Right cardiac atrium (tissue), 5 donors: ENCODE measurements around the gene FBXL2. TPM values are rescaled to one million over a fixed set of nuclear protein-coding genes. Genes with fewer than 3 reads are reported as not detected.

Experiments
- ATAC-seq, 2 donors: fragments of 200-7000 bp; cut with Tn5 transposase; one replicate each; pipeline versions ENCODE4 v1.8.0 to v1.9.1; 2020; ENCODE audit warnings: moderate library complexity in 2 of 2, mild to moderate bottlenecking in 1 of 2
- DNase-seq, 3 donors: peaks; one replicate each; pipeline ENCODE4 v3.0.0-alpha.2; 2020
- H3K27ac ChIP-seq: one replicate; pipeline ENCODE4 v1.5.1; 2013; ENCODE audit warnings: mild to moderate bottlenecking, low read length, control low read depth, moderate library complexity
- H3K27me3 ChIP-seq: one replicate; pipeline ENCODE4 v1.6.1; 2013; ENCODE audit not compliant: control insufficient read depth, insufficient read depth
- H3K4me1 ChIP-seq: one replicate; pipeline ENCODE4 v1.6.1; 2013; ENCODE audit warnings: low read length; ENCODE audit not compliant: control insufficient read depth, insufficient read depth
- H3K4me3 ChIP-seq: one replicate; pipeline ENCODE4 v1.5.1; 2013; ENCODE audit warnings: low read length, control low read depth
- H3K9me3 ChIP-seq: one replicate; pipeline ENCODE4 v1.6.1; 2013; ENCODE audit warnings: low read length; ENCODE audit not compliant: control insufficient read depth
- WGBS: extraction: QIAGEN DNeasy Blood & Tissue Kit; methylation state at CpG from one replicate; pipeline ENCODE4 v1.1.7; 2013; 5-methylcytosine and 5-hydroxymethylcytosine counted together
- intact Hi-C, 4 donors: fragments of 100-400 bp; cut with DNase I; formaldehyde crosslinking; loops; one replicate each; pipeline versions ENCODE4 v1.11.0 to v1.14.0; 2022 to 2023
- long read RNA-seq, 4 donors: library from polyadenylated mRNA; unstranded; transcript quantifications; one replicate each; pipeline ENCODE4 v2.0.0, GENCODE V29; 2020 to 2021
- polyA plus RNA-seq: library from polyadenylated mRNA; stranded (reverse); fragments of 200-250 nt; gene quantifications from one replicate; pipeline ENCODE4 v1.2.3, GENCODE V29; 2013
- total RNA-seq, 4 donors: library from RNA; stranded (reverse); fragmentation: NEBNext Ultra II Directional; extraction: Animal tissue kit (Norgen Biotek cat#: 25700); gene quantifications; one replicate each; pipeline ENCODE4 v1.2.1, GENCODE V29; 2021
- donor health status: healthy with polysubstance abuse.
- donor health status: DM: no; HTN: yes; CAD: no.
- donor health status: DM: no; HTN: no; CAD: no.
- donor health status: DM: no; HTN: yes; CAD: no; lungs with severe emphysema.
- donor health status: DM: yes; HTN: yes; CAD: no.

The FBXL2 gene, protein sequence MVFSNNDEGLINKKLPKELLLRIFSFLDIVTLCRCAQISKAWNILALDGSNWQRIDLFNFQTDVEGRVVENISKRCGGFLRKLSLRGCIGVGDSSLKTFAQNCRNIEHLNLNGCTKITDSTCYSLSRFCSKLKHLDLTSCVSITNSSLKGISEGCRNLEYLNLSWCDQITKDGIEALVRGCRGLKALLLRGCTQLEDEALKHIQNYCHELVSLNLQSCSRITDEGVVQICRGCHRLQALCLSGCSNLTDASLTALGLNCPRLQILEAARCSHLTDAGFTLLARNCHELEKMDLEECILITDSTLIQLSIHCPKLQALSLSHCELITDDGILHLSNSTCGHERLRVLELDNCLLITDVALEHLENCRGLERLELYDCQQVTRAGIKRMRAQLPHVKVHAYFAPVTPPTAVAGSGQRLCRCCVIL
- total RNA-seq, result 1 to 10 TPM; 2.5 to 4.9 (median 3.9) TPM
- polyA plus RNA-seq, result 2.0 TPM
- long read RNA-seq, donor 1, transcript FBXL2-216 (15 exons, 3,847 nt), result major isoform, 7 of 14 reads
- long read RNA-seq, donor 1, partial matches to known transcripts, result 0 of 14 reads
- long read RNA-seq, donor 1, other reads (novel, unspliced or antisense), result 6 of 14 reads
- long read RNA-seq, donor 2, partial matches to known transcripts, result 0 of 2 reads
- long read RNA-seq, donor 2, other reads (novel, unspliced or antisense), result 1 of 2 reads
- long read RNA-seq, donor 3, transcript FBXL2-216 (15 exons, 3,847 nt), result major isoform, 7 of 12 reads
- long read RNA-seq, donor 3, partial matches to known transcripts, result 0 of 12 reads
- long read RNA-seq, donor 3, other reads (novel, unspliced or antisense), result 4 of 12 reads
- long read RNA-seq, donor 4, partial matches to known transcripts, result 0 of 3 reads
- long read RNA-seq, donor 4, other reads (novel, unspliced or antisense), result 2 of 3 reads

GRCh38 chr3:33277193-33277882, at the start of gene FBXL2:
Gene FBXL2, plus strand, starts transcription at chr3:33277442. Its CDS starts 71 bp downstream, at chr3:33277513.
- no peaks in the 10 kb centered on the region for H3K27me3 ChIP-seq
- no peak within 1 kb of the TSS for H3K27ac ChIP-seq
- peak; percentile 78 to 90 (median 89) for DNase-seq
- no peaks in the 10 kb centered on the region for H3K9me3 ChIP-seq
- intact Hi-C loops, result no loop called here
- peak within 1 kb of the TSS; percentile 85 for H3K4me3 ChIP-seq
- WGBS, result under 1% methylated on average over 63 of the region's 63 CpGs
- ATAC-seq, result peak; percentile 98
- no peaks in the 10 kb centered on the region for H3K4me1 ChIP-seq

DNA sequence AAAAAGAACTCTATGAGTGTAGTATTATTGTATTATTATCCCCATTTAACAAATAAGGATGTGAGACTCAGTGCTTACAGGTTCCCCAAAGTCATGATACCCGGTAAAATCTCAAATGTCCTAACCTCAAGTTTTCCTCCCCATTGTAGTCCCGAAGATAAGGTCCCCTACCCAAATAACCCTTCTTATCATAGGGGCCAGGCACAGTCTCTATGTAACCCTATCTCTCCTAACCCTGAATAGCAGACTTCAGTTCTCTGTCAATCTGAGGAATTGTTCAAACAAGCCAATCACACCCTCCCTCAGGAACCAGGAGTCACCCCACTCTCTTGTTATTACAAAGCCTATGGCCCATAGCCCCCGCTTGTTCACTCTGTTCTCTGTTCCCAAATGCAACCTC, 48.2 kb upstream of the FBXL2 start:
- 67% methylated on average over 3 of the region's 3 CpGs for WGBS
- no peak for DNase-seq

GRCh38 chr3:33229947-33230346, 47.3 kb upstream of the FBXL2 start:
- intact Hi-C loops, result loop anchor here in 1 of 4 donors (10.0 kb wide), 1 partner anchor 95 kb away; no protein-coding TSS in a partner anchor
- Histone ChIP-seq H3K27me3 (no peaks in the 10 kb centered on the region), H3K9me3 (no peaks in the 10 kb centered on the region), H3K4me1 (no peaks in the 10 kb centered on the region), H3K4me3 (no peak overlapping the region), H3K27ac (no peak overlapping the region)
- no peak for DNase-seq
- WGBS, result 61% methylated on average over 5 of the region's 5 CpGs
- no peak for ATAC-seq

More for the DNA sequence above, 48.2 kb upstream of the FBXL2 start:
- H3K27ac ChIP-seq, result no peak overlapping the region
- ATAC-seq, result no peak
- no peaks in the 10 kb centered on the region for H3K9me3 ChIP-seq
- intact Hi-C loops, result loop anchor here in 1 of 4 donors (10.0 kb wide), 1 partner anchor 94 kb away; no protein-coding TSS in a partner anchor
- no peak overlapping the region for H3K4me3 ChIP-seq
- H3K4me1 ChIP-seq, result no peaks in the 10 kb centered on the region
- H3K27me3 ChIP-seq, result no peaks in the 10 kb centered on the region

GRCh38 chr3:33231756-33232465, 45.3 kb upstream of the FBXL2 start:
- H3K4me3 ChIP-seq, result no peak overlapping the region
- ATAC-seq (no peak), DNase-seq (no peak)
- H3K9me3 ChIP-seq, result no peaks in the 10 kb centered on the region
- intact Hi-C loops, result no loop called here
- WGBS, result 50% methylated on average over 5 of the region's 5 CpGs
- H3K4me1 ChIP-seq, result no peaks in the 10 kb centered on the region
- no peak overlapping the region for H3K27ac ChIP-seq
- no peaks in the 10 kb centered on the region for H3K27me3 ChIP-seq

DNA sequence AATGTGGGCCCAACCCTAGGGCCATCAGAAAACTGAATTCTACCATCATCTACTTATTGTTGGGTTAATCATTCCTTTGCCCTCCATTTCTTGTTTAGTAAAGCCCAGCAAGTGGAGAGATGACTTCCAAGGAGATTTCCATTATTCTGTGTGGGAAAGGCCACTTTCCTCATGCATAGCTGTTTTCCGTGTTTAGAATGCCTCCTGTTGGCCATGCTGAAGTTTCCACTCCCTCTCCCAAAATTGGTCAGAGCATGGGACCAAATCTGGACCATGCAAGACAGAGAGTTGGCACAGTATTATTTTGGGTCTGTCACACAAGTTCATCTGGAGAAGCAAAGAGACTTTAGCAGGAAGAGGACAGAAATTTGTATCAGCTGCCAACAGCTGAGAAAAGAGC, 43.4 kb upstream of the FBXL2 start:
- DNase-seq, result no peak
- Histone ChIP-seq H3K27me3 (no peaks in the 10 kb centered on the region), H3K4me1 (no peaks in the 10 kb centered on the region), H3K4me3 (no peak overlapping the region), H3K9me3 (no peaks in the 10 kb centered on the region), H3K27ac (no peak overlapping the region)
- 77% methylated on average over 1 of the region's 1 CpG for WGBS
- no peak for ATAC-seq
- intact Hi-C loops, result no loop called here

DNA sequence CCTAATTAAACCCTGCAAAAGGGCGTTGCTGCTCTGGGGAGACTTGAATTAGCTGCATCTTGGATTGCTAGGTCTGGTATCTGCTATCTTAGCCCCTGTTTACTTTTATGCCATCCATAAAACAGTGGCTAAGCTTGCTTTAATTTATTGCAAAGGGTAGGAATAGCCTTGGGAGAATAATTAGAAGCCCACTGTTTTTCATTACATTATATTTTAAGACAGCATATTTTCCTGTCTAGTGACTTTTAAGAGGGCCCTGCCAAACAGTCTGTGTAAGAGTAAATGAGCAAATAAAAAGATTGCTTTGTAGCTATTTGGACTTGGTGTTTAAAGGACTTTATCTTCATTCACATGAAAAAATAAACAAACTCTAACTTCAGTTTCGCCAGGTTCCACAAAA, 41.2 kb upstream of the FBXL2 start:
- intact Hi-C loops, result no loop called here
- no peaks in the 10 kb centered on the region for H3K4me1 ChIP-seq
- WGBS, result 68% methylated on average over 2 of the region's 2 CpGs
- DNase-seq, result no peak
- no peak overlapping the region for H3K4me3 ChIP-seq
- H3K9me3 ChIP-seq, result no peaks in the 10 kb centered on the region
- H3K27ac ChIP-seq, result no peak overlapping the region
- ATAC-seq, result no peak
- H3K27me3 ChIP-seq, result no peaks in the 10 kb centered on the region

- WGBS, result 86% methylated on average over 4 of the region's 4 CpGs
- Histone ChIP-seq H3K27ac (no peak overlapping the region), H3K9me3 (no peaks in the 10 kb centered on the region), H3K27me3 (no peaks in the 10 kb centered on the region), H3K4me1 (no peaks in the 10 kb centered on the region), H3K4me3 (no peak overlapping the region)
- no peak for DNase-seq
- ATAC-seq, result no peak
- intact Hi-C loops, result no loop called here
Observed at GRCh38 chr3:33237439-33237838, 39.8 kb upstream of the FBXL2 start.

- no peak overlapping the region for H3K4me3 ChIP-seq
- ATAC-seq, result no peak
- 96% methylated on average over 1 of the region's 1 CpG for WGBS
- no peak for DNase-seq
- no peaks in the 10 kb centered on the region for H3K4me1 ChIP-seq
- no peaks in the 10 kb centered on the region for H3K9me3 ChIP-seq
- intact Hi-C loops, result no loop called here
- H3K27ac ChIP-seq, result no peak overlapping the region
- no peaks in the 10 kb centered on the region for H3K27me3 ChIP-seq
Observed at GRCh38 chr3:33238923-33239322, 38.3 kb upstream of the FBXL2 start.

DNA sequence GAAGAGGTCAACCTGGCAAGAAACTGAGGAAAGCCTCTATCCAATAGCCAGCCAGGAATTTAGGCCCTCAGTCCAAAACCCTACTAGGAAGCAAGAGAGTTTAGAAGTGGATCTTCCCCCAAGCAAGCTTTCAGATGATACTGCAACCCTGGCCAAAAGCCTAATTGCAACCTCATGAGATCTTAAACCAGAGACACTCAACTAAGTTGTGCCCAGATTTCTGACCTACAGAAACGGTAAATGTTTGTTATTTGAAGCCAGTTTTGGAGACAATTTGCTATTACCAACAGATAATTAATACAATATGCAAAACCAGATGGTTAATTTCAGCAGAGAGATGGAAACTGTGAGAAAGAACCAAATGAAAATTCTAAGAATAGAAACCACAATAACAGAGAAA, 37.0 kb upstream of the FBXL2 start:
- 70% methylated on average over 1 of the region's 1 CpG for WGBS
- DNase-seq (no peak), ATAC-seq (no peak)
- H3K27me3 ChIP-seq, result no peaks in the 10 kb centered on the region
- H3K4me1 ChIP-seq, result no peaks in the 10 kb centered on the region
- intact Hi-C loops, result no loop called here
- H3K9me3 ChIP-seq, result no peaks in the 10 kb centered on the region
- H3K27ac ChIP-seq, result no peak overlapping the region
- H3K4me3 ChIP-seq, result no peak overlapping the region

DNA sequence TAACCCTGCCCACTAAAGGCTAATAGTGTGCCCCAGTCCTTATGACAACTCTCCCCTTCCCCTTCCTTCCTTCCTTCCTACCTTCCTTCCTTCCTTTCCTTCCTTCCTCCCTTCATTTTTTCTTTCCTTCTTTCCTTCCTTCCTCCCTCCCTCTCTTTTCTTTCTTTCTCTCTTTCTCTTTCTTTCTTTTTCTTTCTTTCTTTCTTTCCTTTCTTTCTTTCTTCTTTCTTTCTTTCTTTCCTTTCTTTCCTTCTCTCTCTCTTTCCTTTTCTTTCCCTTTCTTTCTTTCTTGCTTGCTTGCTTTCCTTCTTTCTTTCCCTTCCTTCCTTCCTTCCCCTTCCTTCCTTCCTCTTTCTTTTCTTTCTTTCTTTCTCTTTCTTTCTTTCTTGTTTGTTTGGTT, 30.5 kb upstream of the FBXL2 start:
- no peak overlapping the region for H3K4me3 ChIP-seq
- DNase-seq, result no peak
- no peaks in the 10 kb centered on the region for H3K9me3 ChIP-seq
- no peak for ATAC-seq
- intact Hi-C loops, result no loop called here
- no peak overlapping the region for H3K27ac ChIP-seq
- no peaks in the 10 kb centered on the region for H3K27me3 ChIP-seq
- H3K4me1 ChIP-seq, result no peaks in the 10 kb centered on the region
